Esophagus squamous epithelium (tissue), 4 donors: ENCODE results near the gene UTP25.

Experiments used
- CTCF ChIP-seq, 6 experiments: fragments of 450-650 bp in 4 of 6; fragments of 200-600 bp in 2 of 6; sonication (generic) in 2 of 6; IDR thresholded peaks; one replicate each; pipeline ENCODE4 v1.5.1; 2016 to 2019; ENCODE audit warnings: antibody characterized with exemption in 6 of 6, mild to moderate bottlenecking in 4 of 6, moderate library complexity in 4 of 6
- POLR2A ChIP-seq, 4 donors: fragments of 450-650 bp; IDR thresholded peaks; one replicate each; pipeline ENCODE4 v1.6.1; 2017; ENCODE audit warnings: antibody characterized with exemption in 4 of 4, mild to moderate bottlenecking in 4 of 4, moderate library complexity in 3 of 4

DNA sequence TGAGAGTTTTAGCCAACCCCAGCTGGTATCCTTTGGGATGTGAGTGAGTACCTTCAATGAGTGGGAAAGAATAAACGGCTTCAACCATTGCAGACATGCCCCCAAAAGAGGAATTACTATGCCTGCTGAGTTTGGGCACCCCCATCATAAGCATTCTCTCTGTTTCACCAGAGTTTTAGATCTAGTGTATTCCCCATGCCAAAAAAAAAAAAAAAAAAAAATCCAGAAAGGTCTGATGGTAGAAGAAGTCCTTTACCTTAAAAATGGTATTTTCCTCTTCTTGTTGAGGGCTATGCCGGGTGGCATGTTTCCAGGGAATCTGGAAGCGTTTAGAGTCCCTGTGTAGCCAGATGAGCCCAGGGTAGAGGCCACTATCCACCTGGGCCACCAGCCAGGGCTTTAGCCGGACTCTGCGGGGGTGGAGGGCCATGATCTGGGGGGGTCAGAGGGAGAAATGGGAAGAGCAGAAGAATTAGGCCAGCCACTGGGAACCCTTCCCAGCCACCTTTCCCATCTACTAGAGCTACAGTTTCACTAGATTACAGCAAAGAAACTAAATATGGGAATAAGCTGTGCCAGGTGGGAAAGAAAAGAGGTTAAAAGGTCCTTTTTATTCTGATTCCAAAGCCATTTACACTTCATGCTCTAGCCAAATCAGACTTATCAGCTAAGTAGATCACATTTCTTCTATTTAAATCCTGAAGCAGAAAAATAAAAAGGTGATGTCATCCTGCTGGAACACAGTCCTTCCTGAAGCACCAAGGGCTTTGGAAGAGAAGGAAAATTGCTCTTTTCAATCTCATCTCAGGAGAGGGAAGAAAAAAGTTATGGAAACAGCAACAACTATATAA lies 26.6 kb upstream of the UTP25 start:
- TF ChIP-seq CTCF (IDR thresholded peaks at IDR 0.05) (no peak), POLR2A (IDR thresholded peaks at IDR 0.05) (no peak)
